Measurements from ENCODE around the gene ENC1.

ENC1 gene

DNA sequence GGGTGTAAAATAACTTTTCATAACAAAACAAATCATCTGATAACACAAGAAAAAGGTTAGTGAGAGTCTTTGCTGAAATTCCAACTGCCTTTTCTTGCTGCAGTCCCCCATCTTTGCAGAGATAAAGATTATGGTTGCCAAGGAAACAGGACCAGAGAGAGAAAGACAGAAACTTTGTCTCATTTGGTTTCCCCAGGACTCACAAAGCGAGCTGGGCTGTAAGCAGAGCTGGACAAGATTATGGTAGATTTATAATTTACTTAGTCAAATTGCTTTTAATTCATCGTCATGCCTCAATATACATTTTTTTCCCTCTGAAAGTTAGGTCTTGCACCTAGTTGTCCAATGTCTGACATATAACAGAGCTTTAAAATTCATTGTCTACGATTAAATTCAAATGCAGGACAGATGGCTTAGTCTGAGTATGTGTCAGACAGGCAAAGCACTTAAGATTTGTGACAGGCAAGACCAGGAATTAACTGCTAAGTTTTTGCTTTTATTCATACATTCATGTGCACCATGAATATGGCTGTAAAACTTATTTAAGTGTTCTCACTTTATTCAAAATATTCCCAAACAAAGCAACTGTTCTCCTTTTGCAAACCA, 17.4 kb downstream of the ENC1 start:
- Histone ChIP-seq H3K4me3 (ENCODE audit: low read depth, low read length, poor library complexity, severe bottlenecking) (no peak overlapping the region), H2AFZ (ENCODE audit: low read length) (no peak overlapping the region), H3K9ac (ENCODE audit: low read length) (no peak overlapping the region), H3K4me2 (ENCODE audit: low read length) (no peak overlapping the region), H3K9me2 (ENCODE audit: low read depth, low read length) (no peaks in the 10 kb centered on the region), H3K36me3 (ENCODE audit: insufficient read depth, low read length) (no peaks in the 10 kb centered on the region), H4K20me1 (ENCODE audit: insufficient read depth, low read length) (no peaks in the 10 kb centered on the region), H3K4me1 (ENCODE audit: insufficient read depth, low read length, severe bottlenecking) (no peaks in the 10 kb centered on the region), H3F3A (ENCODE audit: insufficient read depth, low read length) (no peaks in the 10 kb centered on the region), H3K27ac (ENCODE audit: low read depth, low read length, poor library complexity, severe bottlenecking) (no peak overlapping the region), H3K27me3 (ENCODE audit: insufficient read depth, low read length) (no peaks in the 10 kb centered on the region), H3K79me2 (ENCODE audit: insufficient read depth, low read length) (no peaks in the 10 kb centered on the region), H3K9me3 (ENCODE audit: low read length) (no peaks in the 10 kb centered on the region)
- TF ChIP-seq EZH2 (IDR thresholded peaks at IDR 0.05; ENCODE audit: borderline replicate concordance, low read length), result no peak
- TF ChIP-seq, protein P1, sequence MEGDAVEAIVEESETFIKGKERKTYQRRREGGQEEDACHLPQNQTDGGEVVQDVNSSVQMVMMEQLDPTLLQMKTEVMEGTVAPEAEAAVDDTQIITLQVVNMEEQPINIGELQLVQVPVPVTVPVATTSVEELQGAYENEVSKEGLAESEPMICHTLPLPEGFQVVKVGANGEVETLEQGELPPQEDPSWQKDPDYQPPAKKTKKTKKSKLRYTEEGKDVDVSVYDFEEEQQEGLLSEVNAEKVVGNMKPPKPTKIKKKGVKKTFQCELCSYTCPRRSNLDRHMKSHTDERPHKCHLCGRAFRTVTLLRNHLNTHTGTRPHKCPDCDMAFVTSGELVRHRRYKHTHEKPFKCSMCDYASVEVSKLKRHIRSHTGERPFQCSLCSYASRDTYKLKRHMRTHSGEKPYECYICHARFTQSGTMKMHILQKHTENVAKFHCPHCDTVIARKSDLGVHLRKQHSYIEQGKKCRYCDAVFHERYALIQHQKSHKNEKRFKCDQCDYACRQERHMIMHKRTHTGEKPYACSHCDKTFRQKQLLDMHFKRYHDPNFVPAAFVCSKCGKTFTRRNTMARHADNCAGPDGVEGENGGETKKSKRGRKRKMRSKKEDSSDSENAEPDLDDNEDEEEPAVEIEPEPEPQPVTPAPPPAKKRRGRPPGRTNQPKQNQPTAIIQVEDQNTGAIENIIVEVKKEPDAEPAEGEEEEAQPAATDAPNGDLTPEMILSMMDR (IDR thresholded peaks at IDR 0.05; ENCODE audit: low read length), result no peak

DNA sequence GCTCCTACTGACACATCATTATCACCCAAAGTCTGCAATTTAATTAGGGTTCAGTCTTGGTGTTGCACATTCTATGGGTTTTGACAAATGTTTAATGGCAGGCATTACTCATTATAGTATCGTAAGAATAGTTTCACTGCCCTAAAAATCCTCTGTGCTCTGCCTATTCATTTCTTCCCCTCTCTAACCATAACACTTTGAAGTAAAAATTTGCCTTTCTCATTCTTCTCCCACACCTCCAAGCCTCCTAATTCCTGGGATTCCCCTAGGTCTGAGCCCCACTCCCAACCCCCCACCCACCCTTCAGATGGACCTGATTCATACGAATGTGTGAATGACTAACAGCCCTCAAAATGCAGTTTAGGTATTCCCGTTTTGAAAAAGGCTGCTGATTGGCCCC, 18.4 kb downstream of the ENC1 start:
- no peaks in the 10 kb centered on the region for H4K20me1 ChIP-seq (ENCODE audit: insufficient read depth, low read length)
- no peak overlapping the region for H3K4me3 ChIP-seq (ENCODE audit: low read depth, low read length, poor library complexity, severe bottlenecking)
- H3K9me3 ChIP-seq (ENCODE audit: low read length), result no peaks in the 10 kb centered on the region
- no peaks in the 10 kb centered on the region for H3K9me2 ChIP-seq (ENCODE audit: low read depth, low read length)
- no peaks in the 10 kb centered on the region for H3K79me2 ChIP-seq (ENCODE audit: insufficient read depth, low read length)
- H3K27me3 ChIP-seq (ENCODE audit: insufficient read depth, low read length), result no peaks in the 10 kb centered on the region
- no peak overlapping the region for H2AFZ ChIP-seq (ENCODE audit: low read length)
- H3F3A ChIP-seq (ENCODE audit: insufficient read depth, low read length), result no peaks in the 10 kb centered on the region
- H3K4me1 ChIP-seq (ENCODE audit: insufficient read depth, low read length, severe bottlenecking), result no peaks in the 10 kb centered on the region
- H3K36me3 ChIP-seq (ENCODE audit: insufficient read depth, low read length), result no peaks in the 10 kb centered on the region
- H3K9ac ChIP-seq (ENCODE audit: low read length), result no peak overlapping the region
- no peak for TF ChIP-seq EZH2 (IDR thresholded peaks at IDR 0.05; ENCODE audit: borderline replicate concordance, low read length)
- TF ChIP-seq, protein P1 (IDR thresholded peaks at IDR 0.05; ENCODE audit: low read length), result no peak
- no peak overlapping the region for H3K27ac ChIP-seq (ENCODE audit: low read depth, low read length, poor library complexity, severe bottlenecking)
- H3K4me2 ChIP-seq (ENCODE audit: low read length), result no peak overlapping the region

DNA sequence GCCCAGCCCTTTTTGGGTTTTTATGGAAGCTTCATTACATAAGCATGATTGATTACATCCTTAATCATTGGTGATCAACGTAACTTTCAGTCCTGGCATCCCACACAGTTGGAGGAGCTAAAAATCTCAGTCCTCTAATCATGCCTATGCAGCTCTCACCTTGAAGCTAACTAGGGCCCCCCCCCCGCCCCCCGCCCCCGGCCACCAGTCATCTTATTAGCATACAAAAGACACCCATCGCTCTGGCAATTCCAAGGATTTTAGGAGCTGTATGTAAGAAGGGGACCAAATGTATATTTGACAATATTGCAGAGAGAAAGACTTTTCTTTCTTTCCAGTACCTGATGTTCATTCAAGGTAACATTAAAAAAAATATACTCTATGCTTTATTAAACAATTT, 19.0 kb downstream of the ENC1 start:
- no peak overlapping the region for H3K27ac ChIP-seq (ENCODE audit: low read depth, low read length, poor library complexity, severe bottlenecking)

More for the DNA sequence above, 19.0 kb downstream of the ENC1 start:
- no peak overlapping the region for H2AFZ ChIP-seq (ENCODE audit: low read length)
- no peaks in the 10 kb centered on the region for H3K9me3 ChIP-seq (ENCODE audit: low read length)
- TF ChIP-seq, protein P1 (IDR thresholded peaks at IDR 0.05; ENCODE audit: low read length), result no peak
- TF ChIP-seq EZH2 (IDR thresholded peaks at IDR 0.05; ENCODE audit: borderline replicate concordance, low read length), result no peak
- no peaks in the 10 kb centered on the region for H3K9me2 ChIP-seq (ENCODE audit: low read depth, low read length)
- H3K4me1 ChIP-seq (ENCODE audit: insufficient read depth, low read length, severe bottlenecking), result no peaks in the 10 kb centered on the region
- H3K27me3 ChIP-seq (ENCODE audit: insufficient read depth, low read length), result no peaks in the 10 kb centered on the region
- H3K4me2 ChIP-seq (ENCODE audit: low read length), result no peak overlapping the region
- no peaks in the 10 kb centered on the region for H3K79me2 ChIP-seq (ENCODE audit: insufficient read depth, low read length)
- no peak overlapping the region for H3K9ac ChIP-seq (ENCODE audit: low read length)
- no peaks in the 10 kb centered on the region for H4K20me1 ChIP-seq (ENCODE audit: insufficient read depth, low read length)
- no peak overlapping the region for H3K4me3 ChIP-seq (ENCODE audit: low read depth, low read length, poor library complexity, severe bottlenecking)
- H3F3A ChIP-seq (ENCODE audit: insufficient read depth, low read length), result no peaks in the 10 kb centered on the region
- no peaks in the 10 kb centered on the region for H3K36me3 ChIP-seq (ENCODE audit: insufficient read depth, low read length)
